ENCODE data around the gene VILL.

DNA sequence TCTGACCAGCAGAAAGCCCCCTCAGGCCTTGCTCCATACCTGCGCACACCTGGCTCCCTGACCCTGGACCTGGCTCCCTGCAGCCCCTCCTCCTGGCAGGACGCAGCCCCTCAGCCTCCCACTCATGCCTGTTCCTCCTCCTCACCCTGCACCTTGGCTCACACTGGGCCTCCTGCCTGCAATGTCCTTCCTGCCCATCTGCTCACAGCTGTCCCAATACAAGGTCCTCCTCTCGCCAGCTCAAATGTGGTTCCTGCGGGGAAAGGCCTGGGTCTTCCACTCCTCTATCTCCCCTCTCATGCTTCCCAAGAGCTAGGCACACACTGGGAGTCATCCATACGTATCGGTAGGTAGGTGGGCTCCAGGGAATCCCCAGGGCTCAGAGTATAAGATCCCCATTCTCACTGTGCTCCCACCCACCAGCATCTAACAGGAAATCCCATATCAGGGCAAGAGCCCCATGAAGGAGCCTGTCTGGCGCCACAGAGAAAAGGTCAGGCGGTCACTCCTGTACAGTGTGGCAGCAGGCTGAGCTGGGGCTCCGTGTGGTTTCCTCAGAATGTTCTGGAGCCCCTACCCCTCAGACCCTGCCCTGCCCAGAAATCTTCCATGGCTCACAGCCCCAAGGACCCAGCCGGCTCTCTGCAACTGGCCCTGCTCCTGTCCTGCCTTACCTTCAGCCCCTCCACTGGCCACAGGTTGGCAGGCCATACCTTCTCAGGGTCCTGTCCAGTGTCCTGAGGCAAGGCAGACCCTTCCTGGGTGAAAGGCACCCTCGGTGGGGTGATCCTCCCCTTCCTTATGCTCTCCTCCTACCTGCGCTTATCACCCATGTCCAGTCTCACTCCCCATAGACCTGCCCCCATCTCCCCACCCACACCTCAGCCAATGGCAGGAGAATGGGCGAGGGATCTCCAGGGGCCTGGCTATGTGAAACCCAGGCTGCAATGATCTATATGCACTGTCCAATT lies 28.0 kb downstream of the VILL start:
- TF ChIP-seq, protein P1, sequence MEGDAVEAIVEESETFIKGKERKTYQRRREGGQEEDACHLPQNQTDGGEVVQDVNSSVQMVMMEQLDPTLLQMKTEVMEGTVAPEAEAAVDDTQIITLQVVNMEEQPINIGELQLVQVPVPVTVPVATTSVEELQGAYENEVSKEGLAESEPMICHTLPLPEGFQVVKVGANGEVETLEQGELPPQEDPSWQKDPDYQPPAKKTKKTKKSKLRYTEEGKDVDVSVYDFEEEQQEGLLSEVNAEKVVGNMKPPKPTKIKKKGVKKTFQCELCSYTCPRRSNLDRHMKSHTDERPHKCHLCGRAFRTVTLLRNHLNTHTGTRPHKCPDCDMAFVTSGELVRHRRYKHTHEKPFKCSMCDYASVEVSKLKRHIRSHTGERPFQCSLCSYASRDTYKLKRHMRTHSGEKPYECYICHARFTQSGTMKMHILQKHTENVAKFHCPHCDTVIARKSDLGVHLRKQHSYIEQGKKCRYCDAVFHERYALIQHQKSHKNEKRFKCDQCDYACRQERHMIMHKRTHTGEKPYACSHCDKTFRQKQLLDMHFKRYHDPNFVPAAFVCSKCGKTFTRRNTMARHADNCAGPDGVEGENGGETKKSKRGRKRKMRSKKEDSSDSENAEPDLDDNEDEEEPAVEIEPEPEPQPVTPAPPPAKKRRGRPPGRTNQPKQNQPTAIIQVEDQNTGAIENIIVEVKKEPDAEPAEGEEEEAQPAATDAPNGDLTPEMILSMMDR (IDR thresholded peaks at IDR 0.05), result no peak
- no peak for TF ChIP-seq POLR2A (IDR thresholded peaks at IDR 0.05)
